Keratinocyte (primary cell): ENCODE results near the gene DCUN1D4. TPM values are rescaled to one million over a fixed set of nuclear protein-coding genes. Genes with fewer than 3 reads are reported as not detected.

ENCODE experiments used
- DNase-seq: peaks from one replicate; pipeline ENCODE4 v3.0.0-alpha.2; 2011; ENCODE audit warnings: low read depth, missing footprints, low spot score
- FAIRE-seq: peaks from 2 replicates; lab custom pipeline; 2011; peaks lifted over from hg19 to GRCh38; lab: Jason Lieb, UNC
- H2AFZ ChIP-seq: 2 replicates; pipeline ENCODE4 v1.6.0; 2012; ENCODE audit warnings: low read length, control low read depth, inconsistent platforms; ENCODE audit not compliant: control insufficient read depth
- H3K27ac ChIP-seq: 2 replicates; pipeline ENCODE4 v1.5.1; 2011; ENCODE audit warnings: low read length; ENCODE audit not compliant: control insufficient read depth, insufficient read depth
- H3K27me3 ChIP-seq: 3 replicates; pipeline ENCODE4 v1.6.0; 2011; ENCODE audit warnings: low read length; ENCODE audit not compliant: control insufficient read depth, insufficient read depth; ENCODE audit errors: extremely low read depth
- H3K36me3 ChIP-seq, 2 experiments: 2 replicates in 1 of 2; 3 replicates in 1 of 2; pipeline ENCODE4 v1.5.1; 2011; ENCODE audit warnings: low read length in 2 of 2, mild to moderate bottlenecking in 1 of 2; ENCODE audit not compliant: control insufficient read depth in 2 of 2, insufficient read depth in 2 of 2; ENCODE audit errors: extremely low read depth in 1 of 2
- H3K4me1 ChIP-seq: 3 replicates; pipeline ENCODE4 v1.5.1; 2011; ENCODE audit warnings: low read length; ENCODE audit not compliant: control insufficient read depth, insufficient read depth; ENCODE audit errors: extremely low read depth
- H3K4me2 ChIP-seq: 3 replicates; pipeline ENCODE4 v1.6.0; 2011; ENCODE audit warnings: low read depth, low read length; ENCODE audit not compliant: control insufficient read depth, insufficient read depth; ENCODE audit errors: extremely low read depth
- H3K4me3 ChIP-seq, 3 experiments: fragments of 200-600 bp in 1 of 3; sonication (generic) in 1 of 3; 2 replicates in 2 of 3; 3 replicates in 1 of 3; pipeline ENCODE4 v1.5.1; 2011 to 2016; ENCODE audit warnings: low read length in 3 of 3, mild to moderate bottlenecking in 3 of 3, control low read depth in 2 of 3, inconsistent platforms in 1 of 3, low read depth in 1 of 3, mixed read lengths in 1 of 3, mixed run types in 1 of 3, moderate library complexity in 1 of 3; ENCODE audit not compliant: control insufficient read depth in 2 of 3, insufficient read depth in 2 of 3; ENCODE audit errors: extremely low read depth in 1 of 3
- H3K79me2 ChIP-seq: 2 replicates; pipeline ENCODE4 v1.6.0; 2012; ENCODE audit warnings: low read length; ENCODE audit not compliant: control insufficient read depth, insufficient read depth
- H3K9ac ChIP-seq: 3 replicates; pipeline ENCODE4 v1.6.0; 2011; ENCODE audit warnings: low read length; ENCODE audit not compliant: control insufficient read depth, insufficient read depth; ENCODE audit errors: extremely low read depth
- H3K9me1 ChIP-seq: 3 replicates; pipeline ENCODE4 v1.6.0; 2011; ENCODE audit warnings: low read length; ENCODE audit not compliant: control insufficient read depth, insufficient read depth; ENCODE audit errors: extremely low read depth
- H3K9me3 ChIP-seq: 2 replicates; pipeline ENCODE4 v1.5.1; 2012; ENCODE audit warnings: low read depth, low read length; ENCODE audit not compliant: control insufficient read depth
- H4K20me1 ChIP-seq: 3 replicates; pipeline ENCODE4 v1.6.0; 2011; ENCODE audit warnings: low read length; ENCODE audit not compliant: control insufficient read depth, insufficient read depth; ENCODE audit errors: extremely low read depth
- CTCF ChIP-seq, 3 experiments: IDR thresholded peaks in 1 of 3; conservative IDR thresholded peaks in 1 of 3; optimal IDR thresholded peaks in 1 of 3; 2 replicates in 2 of 3; 3 replicates in 1 of 3; pipeline versions ENCODE3 to v1.5.1; 2011; ENCODE audit warnings: low read length in 3 of 3, mild to moderate bottlenecking in 3 of 3, moderate library complexity in 2 of 3, control low read depth in 1 of 3, inconsistent platforms in 1 of 3; ENCODE audit not compliant: insufficient read depth in 2 of 3; ENCODE audit errors: extremely low read depth in 1 of 3
- EZH2 ChIP-seq: IDR thresholded peaks from one replicate; pipeline ENCODE4 v1.6.1; 2012; ENCODE audit warnings: inconsistent platforms, mild to moderate bottlenecking, low read length, moderate library complexity
- dilution Hi-C: fragments of 300-500 bp; cut with MboI; formaldehyde crosslinking; loops from one replicate; pipeline ENCODE4 v1.7.0; 2020; ENCODE audit warnings: low sequenced_read_pairs; ENCODE audit not compliant: extremely low pct_ligation_motif_present
- polyA plus RNA-seq, 5 experiments: library from polyadenylated mRNA; depleted of rRNA in 3 of 5; stranded (reverse) in 3 of 5; stranded (forward) in 1 of 5; unstranded in 1 of 5; fragments of >200 nt; gene quantifications; 1 replicate in 1 of 5; 2 replicates in 3 of 5; 3 replicates in 1 of 5; pipeline versions ENCODE4 v1.2.1 to v1.2.3, GENCODE V29; 2011 to 2012; ENCODE audit warnings: missing spikeins in 2 of 5, low read depth in 1 of 5, low replicate concordance in 1 of 5

The DCUN1D4 gene
- polyA plus RNA-seq, 1 donor (not counting 4 experiments of a cell fraction or from before 2014, with no cell fraction given), result 59.9 TPM

- no peak for DNase-seq
- no peak for TF ChIP-seq CTCF (optimal IDR thresholded peaks at IDR 0.05 in 1 of 3, IDR thresholded peaks at IDR 0.05 in 1 of 3, conservative IDR thresholded peaks at IDR 0.05 in 1 of 3; ENCODE audit: extremely low read depth in 1 of 3, insufficient read depth in 2 of 3, low read length in 3 of 3)
- no peak for TF ChIP-seq EZH2
- peaks cover 3% of the 10 kb centered on the region for H3K4me1 ChIP-seq
- H3K9me1 ChIP-seq, result no peaks in the 10 kb centered on the region
- no peak overlapping the region for H3K9ac ChIP-seq
- H2AFZ ChIP-seq, result no peak overlapping the region
- no peaks in the 10 kb centered on the region for H3K27me3 ChIP-seq
- no peaks in the 10 kb centered on the region for H3K9me3 ChIP-seq
- no peaks in the 10 kb centered on the region for H4K20me1 ChIP-seq
- no peak overlapping the region for H3K4me2 ChIP-seq
- no peaks in the 10 kb centered on the region for H3K79me2 ChIP-seq
- dilution Hi-C loops, result no loop called here
- no peak overlapping the region for H3K4me3 ChIP-seq
- no peak for FAIRE-seq
- H3K27ac ChIP-seq, result no peak overlapping the region
- H3K36me3 ChIP-seq, result no peaks in the 10 kb centered on the region
Observed at GRCh38 chr4:51958199-51958968, 115.4 kb downstream of the DCUN1D4 start.

- H3K27me3 ChIP-seq, result no peaks in the 10 kb centered on the region
- no peak overlapping the region for H2AFZ ChIP-seq
- DNase-seq (no peak), FAIRE-seq (peak; percentile 20)
- H3K36me3 ChIP-seq, result no peaks in the 10 kb centered on the region
- H3K9me1 ChIP-seq, result no peaks in the 10 kb centered on the region
- no peak overlapping the region for H3K27ac ChIP-seq
- H3K79me2 ChIP-seq, result no peaks in the 10 kb centered on the region
- no peak overlapping the region for H3K4me3 ChIP-seq
- peaks cover 3% of the 10 kb centered on the region for H3K4me1 ChIP-seq
- dilution Hi-C loops, result no loop called here
- H3K9ac ChIP-seq, result no peak overlapping the region
- no peaks in the 10 kb centered on the region for H3K9me3 ChIP-seq
- no peak overlapping the region for H3K4me2 ChIP-seq
- no peaks in the 10 kb centered on the region for H4K20me1 ChIP-seq
- TF ChIP-seq CTCF (optimal IDR thresholded peaks at IDR 0.05 in 1 of 3, IDR thresholded peaks at IDR 0.05 in 1 of 3, conservative IDR thresholded peaks at IDR 0.05 in 1 of 3; ENCODE audit: extremely low read depth in 1 of 3, insufficient read depth in 2 of 3, low read length in 3 of 3), result no peak
- no peak for TF ChIP-seq EZH2
Observed at GRCh38 chr4:51960486-51960885, 117.5 kb downstream of the DCUN1D4 start.
